Mesenchymal stem cell (in vitro differentiated cells and primary cell): ENCODE results near the gene RNF169.

Source experiments
- DNase-seq: peaks from one replicate; pipeline ENCODE4 v3.0.0-alpha.2; 2013
- H2AFZ ChIP-seq: one replicate; pipeline ENCODE4 v1.6.1; 2013; ENCODE audit warnings: low read depth, mild to moderate bottlenecking, control low read depth, inconsistent platforms, low read length, moderate library complexity
- H2AK5ac ChIP-seq: 2 replicates; pipeline ENCODE4 v1.6.1; 2013; ENCODE audit warnings: low read length, moderate library complexity, mild to moderate bottlenecking, inconsistent platforms; ENCODE audit not compliant: severe bottlenecking
- H2BK120ac ChIP-seq: one replicate; pipeline ENCODE4 v1.6.1; 2013; ENCODE audit warnings: low read depth, mild to moderate bottlenecking, inconsistent platforms, low read length, moderate library complexity
- H2BK12ac ChIP-seq, 2 experiments: one replicate each; pipeline ENCODE4 v1.6.1; 2013; ENCODE audit warnings: inconsistent platforms in 2 of 2, low read length in 2 of 2, mild to moderate bottlenecking in 2 of 2, moderate library complexity in 2 of 2, control low read depth in 1 of 2
- H2BK15ac ChIP-seq: one replicate; pipeline ENCODE4 v1.6.1; 2013; ENCODE audit warnings: mild to moderate bottlenecking, low read depth, inconsistent platforms; ENCODE audit not compliant: poor library complexity, severe bottlenecking
- H2BK5ac ChIP-seq: 2 replicates; pipeline ENCODE4 v1.6.1; 2013; ENCODE audit warnings: low read depth, mild to moderate bottlenecking, low read length, control low read depth, inconsistent platforms; ENCODE audit not compliant: poor library complexity, severe bottlenecking
- H3K14ac ChIP-seq, 2 experiments: one replicate each; pipeline ENCODE4 v1.6.1; 2013; ENCODE audit warnings: inconsistent platforms in 2 of 2, low read length in 2 of 2, control low read depth in 1 of 2, mild to moderate bottlenecking in 1 of 2, moderate library complexity in 1 of 2
- H3K18ac ChIP-seq, 2 experiments: one replicate each; pipeline ENCODE4 v1.6.1; 2013; ENCODE audit warnings: inconsistent platforms in 2 of 2, low read length in 2 of 2, control low read depth in 1 of 2, low read depth in 1 of 2, mild to moderate bottlenecking in 1 of 2
- H3K23ac ChIP-seq, 2 experiments: one replicate each; pipeline ENCODE4 v1.6.1; 2013; ENCODE audit warnings: inconsistent platforms in 2 of 2, low read length in 2 of 2, mild to moderate bottlenecking in 2 of 2, moderate library complexity in 2 of 2, control low read depth in 1 of 2
- H3K27ac ChIP-seq: 2 replicates; pipeline ENCODE4 v1.5.1; 2013; ENCODE audit warnings: mild to moderate bottlenecking, moderate library complexity, low read length, control low read depth, inconsistent platforms; ENCODE audit not compliant: poor library complexity, severe bottlenecking
- H3K27me3 ChIP-seq, 2 experiments: 2 replicates each; pipeline versions ENCODE4 v1.6.1 to v1.7.0; 2013; ENCODE audit warnings: low read length in 2 of 2, mild to moderate bottlenecking in 2 of 2, moderate library complexity in 2 of 2, control low read depth in 1 of 2, inconsistent platforms in 1 of 2; ENCODE audit not compliant: control insufficient read depth in 1 of 2, insufficient read depth in 1 of 2
- H3K36me3 ChIP-seq, 2 experiments: 2 replicates each; pipeline versions ENCODE4 v1.6.1 to v1.7.0; 2013; ENCODE audit warnings: low read length in 2 of 2, control low read depth in 1 of 2, inconsistent platforms in 1 of 2, low read depth in 1 of 2, mild to moderate bottlenecking in 1 of 2; ENCODE audit not compliant: insufficient read depth in 2 of 2, control insufficient read depth in 1 of 2
- H3K4ac ChIP-seq, 2 experiments: one replicate each; pipeline ENCODE4 v1.6.1; 2013; ENCODE audit warnings: inconsistent platforms in 2 of 2, low read length in 2 of 2, mild to moderate bottlenecking in 2 of 2, moderate library complexity in 2 of 2, control low read depth in 1 of 2, low read depth in 1 of 2
- H3K4me1 ChIP-seq: 2 replicates; pipeline ENCODE4 v1.6.1; 2013; ENCODE audit warnings: low read depth, low read length, control low read depth; ENCODE audit not compliant: control insufficient read depth, insufficient read depth
- H3K4me2 ChIP-seq: 2 replicates; pipeline ENCODE4 v1.6.1; 2013; ENCODE audit warnings: low read length, mild to moderate bottlenecking, inconsistent platforms; ENCODE audit not compliant: poor library complexity, severe bottlenecking
- H3K4me3 ChIP-seq, 2 experiments: 2 replicates each; pipeline versions ENCODE4 v1.5.1 to v1.7.0; 2013; ENCODE audit warnings: low read length in 2 of 2, mild to moderate bottlenecking in 2 of 2, control low read depth in 1 of 2, low read depth in 1 of 2; ENCODE audit not compliant: insufficient read depth in 1 of 2
- H3K79me1 ChIP-seq: replicated peaks from 2 replicates; pipeline ENCODE4 v1.6.1; 2013; ENCODE audit warnings: mild to moderate bottlenecking, control low read depth, low read length, inconsistent platforms; ENCODE audit not compliant: poor library complexity, severe bottlenecking
- H3K9ac ChIP-seq: 2 replicates; pipeline ENCODE4 v1.7.0; 2013; ENCODE audit warnings: mild to moderate bottlenecking, low read length, moderate library complexity
- H3K9me3 ChIP-seq: 2 replicates; pipeline ENCODE4 v1.7.0; 2013; ENCODE audit warnings: mild to moderate bottlenecking, low read length; ENCODE audit not compliant: control insufficient read depth
- H4K8ac ChIP-seq: one replicate; pipeline ENCODE4 v1.6.1; 2013; ENCODE audit warnings: inconsistent platforms, mild to moderate bottlenecking, low read length, moderate library complexity
- H4K91ac ChIP-seq: one replicate; pipeline ENCODE4 v1.6.1; 2013; ENCODE audit warnings: mild to moderate bottlenecking, low read length, inconsistent platforms
- WGBS: methylation state at CpG from one replicate; pipeline ENCODE4 v1.1.7; 2013; ENCODE audit warnings: mixed read lengths; 5-methylcytosine and 5-hydroxymethylcytosine counted together

Gene RNF169

GRCh38 chr11:74702383-74703007 lies 46.2 kb upstream of the RNF169 start:
- Histone ChIP-seq H2BK5ac (no peak overlapping the region), H3K79me1 (no peaks in the 10 kb centered on the region), H3K27ac (no peak overlapping the region), H3K4ac (no peak overlapping the region), H3K18ac (no peak overlapping the region), H3K4me1 (no peaks in the 10 kb centered on the region), H2BK12ac (no peak overlapping the region), H3K14ac (no peak overlapping the region), H3K36me3 (no peaks in the 10 kb centered on the region), H4K91ac (no peak overlapping the region), H2AFZ (no peak overlapping the region), H3K23ac (no peak overlapping the region), H2BK15ac (no peak overlapping the region), H3K4me2 (no peak overlapping the region), H3K4me3 (no peak overlapping the region), H3K27me3 (peaks cover 0 to 24% of the 10 kb centered on the region in 2 experiments), H2BK120ac (no peak overlapping the region), H2AK5ac (no peak overlapping the region), H3K9me3 (no peaks in the 10 kb centered on the region), H3K9ac (no peak overlapping the region), H4K8ac (no peak overlapping the region)
- WGBS = 49% methylated on average over 15 of the region's 15 CpGs
- DNase-seq = peak; percentile 74

GRCh38 chr11:74703211-74703610 lies 45.4 kb upstream of the RNF169 start:
- Histone ChIP-seq H3K4me2 (no peak overlapping the region), H3K14ac (no peak overlapping the region), H3K36me3 (no peaks in the 10 kb centered on the region), H4K8ac (no peak overlapping the region), H2BK15ac (no peak overlapping the region), H2BK5ac (no peak overlapping the region), H3K79me1 (no peaks in the 10 kb centered on the region), H2AK5ac (no peak overlapping the region), H3K27me3 (peaks cover 0 to 24% of the 10 kb centered on the region in 2 experiments), H2BK12ac (no peak overlapping the region), H3K9me3 (no peaks in the 10 kb centered on the region), H3K23ac (no peak overlapping the region), H4K91ac (no peak overlapping the region), H3K9ac (no peak overlapping the region), H3K18ac (no peak overlapping the region), H3K4me1 (peaks cover 4% of the 10 kb centered on the region), H3K27ac (no peak overlapping the region), H2AFZ (no peak overlapping the region), H2BK120ac (no peak overlapping the region), H3K4me3 (no peak overlapping the region), H3K4ac (no peak overlapping the region)
- WGBS = 94% methylated on average over 13 of the region's 13 CpGs
- DNase-seq = no peak

GRCh38 chr11:74707182-74707581 lies 41.5 kb upstream of the RNF169 start:
- Histone ChIP-seq H3K23ac (no peak overlapping the region), H3K27me3 (peaks cover 0 to 19% of the 10 kb centered on the region in 2 experiments), H3K79me1 (no peaks in the 10 kb centered on the region), H3K18ac (no peak overlapping the region), H3K4me3 (no peak overlapping the region), H3K27ac (no peak overlapping the region), H3K4me2 (no peak overlapping the region), H4K91ac (no peak overlapping the region), H2BK12ac (no peak overlapping the region), H2AK5ac (no peak overlapping the region), H2BK120ac (no peak overlapping the region), H3K14ac (no peak overlapping the region), H2AFZ (no peak overlapping the region), H4K8ac (no peak overlapping the region), H3K4me1 (peaks cover 4% of the 10 kb centered on the region), H3K36me3 (no peaks in the 10 kb centered on the region), H2BK5ac (no peak overlapping the region), H3K9me3 (no peaks in the 10 kb centered on the region), H3K9ac (no peak overlapping the region), H2BK15ac (no peak overlapping the region), H3K4ac (no peak overlapping the region)
- WGBS = 97% methylated on average over 3 of the region's 3 CpGs
- no peak for DNase-seq

GRCh38 chr11:74707602-74708510 lies 40.8 kb upstream of the RNF169 start:
- no peak for DNase-seq
- WGBS = 86% methylated on average over 10 of the region's 10 CpGs
- Histone ChIP-seq H3K4me2 (no peak overlapping the region), H3K27me3 (peaks cover 1 to 20% of the 10 kb centered on the region in 2 experiments), H2BK120ac (no peak overlapping the region), H3K9me3 (no peaks in the 10 kb centered on the region), H3K36me3 (no peaks in the 10 kb centered on the region), H2BK5ac (no peak overlapping the region), H4K91ac (no peak overlapping the region), H2AK5ac (no peak overlapping the region), H2BK15ac (no peak overlapping the region), H3K9ac (no peak overlapping the region), H3K18ac (no peak overlapping the region), H3K4me3 (no peak overlapping the region), H3K27ac (no peak overlapping the region), H3K4ac (no peak overlapping the region), H4K8ac (no peak overlapping the region), H3K23ac (no peak overlapping the region), H2BK12ac (no peak overlapping the region), H3K14ac (no peak overlapping the region), H3K79me1 (no peaks in the 10 kb centered on the region), H2AFZ (no peak overlapping the region), H3K4me1 (peaks cover 4% of the 10 kb centered on the region)
